Activated B cell treated with CpG ODN at 0.5 μM for 24 hours (primary cell): ENCODE results near the gene PLCH1. TPM values are rescaled to one million over a fixed set of nuclear protein-coding genes. Genes with fewer than 3 reads are reported as not detected.

ENCODE experiments used
- ATAC-seq: fragments of 200-7000 bp; cut with Tn5 transposase; one replicate; pipeline ENCODE4 v1.10.0; 2021; ENCODE audit warnings: low read depth, mild to moderate bottlenecking, moderate library complexity
- CTCF ChIA-PET: fragments of 350-600 bp; sonication (Branson Sonifier 250); formaldehyde crosslinking; loops from one replicate; lab custom pipeline; 2021; ENCODE audit warnings: antibody characterized with exemption; lab: Charles Lee
- POLR2A ChIA-PET: fragments of 350-600 bp; sonication (Branson Sonifier 250); formaldehyde crosslinking; loops from one replicate; lab custom pipeline; 2021; ENCODE audit warnings: antibody characterized with exemption; lab: Charles Lee
- DNase-seq: peaks from one replicate; pipeline ENCODE4 v3.0.0; 2022
- H3K27ac Mint-ChIP-seq: one replicate; pipeline ENCODE4 v1.8.0; 2020; ENCODE audit warnings: mixed read lengths
- H3K27me3 Mint-ChIP-seq: one replicate; pipeline ENCODE4 v1.8.0; 2021; ENCODE audit warnings: mixed read lengths
- H3K36me3 Mint-ChIP-seq: one replicate; pipeline ENCODE4 v1.8.0; 2021; ENCODE audit warnings: low read depth, mixed read lengths
- H3K4me1 Mint-ChIP-seq: one replicate; pipeline ENCODE4 v1.8.0; 2021; ENCODE audit warnings: mixed read lengths
- H3K4me3 Mint-ChIP-seq: one replicate; pipeline ENCODE4 v1.8.0; 2020; ENCODE audit warnings: mild to moderate bottlenecking, mixed read lengths
- H3K9me3 Mint-ChIP-seq: one replicate; pipeline ENCODE4 v1.8.0; 2020; ENCODE audit warnings: mixed read lengths
- CTCF ChIP-seq: fragments of 200-600 bp; IDR thresholded peaks from one replicate; pipeline ENCODE4 v1.8.0; 2022; ENCODE audit warnings: antibody characterized with exemption, mild to moderate bottlenecking
- intact Hi-C: fragments of 100-400 bp; cut with micrococcal nuclease; formaldehyde crosslinking; loops from one replicate; pipeline ENCODE4 v1.15.1; 2024
- total RNA-seq: library from RNA; stranded (reverse); gene quantifications from 2 replicates; pipeline ENCODE4 v1.2.3, GENCODE V29; 2022

Gene PLCH1
- total RNA-seq, 1 donor from 2014 or later, result 0.27 TPM

- POLR2A ChIA-PET, result no interaction called here
- Mint-ChIP-seq H3K36me3 (no peaks in the 10 kb centered on the region), H3K4me3 (no peak overlapping the region), H3K4me1 (no peaks in the 10 kb centered on the region), H3K9me3 (peaks cover 8% of the 10 kb centered on the region), H3K27ac (no peak overlapping the region), H3K27me3 (no peaks in the 10 kb centered on the region)
- TF ChIP-seq CTCF, result no peak
- ATAC-seq (no peak), DNase-seq (no peak)
- intact Hi-C loops, result no loop called here
- CTCF ChIA-PET, result no interaction called here
Measured at GRCh38 chr3:155428563-155428962, 316.3 kb downstream of the PLCH1 start.

GRCh38 chr3:155426524-155427230 lies 318.2 kb downstream of the PLCH1 start:
- Mint-ChIP-seq H3K4me3 (no peak overlapping the region), H3K9me3 (peaks cover 8% of the 10 kb centered on the region), H3K4me1 (no peaks in the 10 kb centered on the region), H3K36me3 (no peaks in the 10 kb centered on the region), H3K27ac (no peak overlapping the region), H3K27me3 (no peaks in the 10 kb centered on the region)
- ATAC-seq (no peak), DNase-seq (no peak)
- no peak for TF ChIP-seq CTCF
- CTCF ChIA-PET, result no interaction called here
- POLR2A ChIA-PET, result no interaction called here
- intact Hi-C loops, result no loop called here

- H3K4me1 Mint-ChIP-seq, result no peaks in the 10 kb centered on the region
- DNase-seq (no peak), ATAC-seq (no peak)
- H3K36me3 Mint-ChIP-seq, result no peaks in the 10 kb centered on the region
- intact Hi-C loops, result no loop called here
- ChIA-PET POLR2A (no interaction called here), CTCF (no interaction called here)
- H3K27me3 Mint-ChIP-seq, result no peaks in the 10 kb centered on the region
- TF ChIP-seq CTCF, result no peak
- no peak overlapping the region for H3K27ac Mint-ChIP-seq
- H3K9me3 Mint-ChIP-seq, result peaks cover 8% of the 10 kb centered on the region
- no peak overlapping the region for H3K4me3 Mint-ChIP-seq
Measured at GRCh38 chr3:155425396-155425795, 319.5 kb downstream of the PLCH1 start.

GRCh38 chr3:155424323-155424710 lies 320.6 kb downstream of the PLCH1 start:
- no peak for TF ChIP-seq CTCF
- ChIA-PET POLR2A (no interaction called here), CTCF (no interaction called here)
- Mint-ChIP-seq H3K4me3 (no peak overlapping the region), H3K36me3 (no peaks in the 10 kb centered on the region), H3K27me3 (no peaks in the 10 kb centered on the region), H3K4me1 (no peaks in the 10 kb centered on the region), H3K9me3 (peaks cover 11% of the 10 kb centered on the region), H3K27ac (no peak overlapping the region)
- ATAC-seq (no peak), DNase-seq (no peak)
- intact Hi-C loops, result no loop called here

- no peaks in the 10 kb centered on the region for H3K36me3 Mint-ChIP-seq
- H3K27ac Mint-ChIP-seq, result no peak overlapping the region
- no peak for ATAC-seq
- H3K9me3 Mint-ChIP-seq, result peaks cover 11% of the 10 kb centered on the region
- H3K4me1 Mint-ChIP-seq, result no peaks in the 10 kb centered on the region
- no peak for DNase-seq
- no peaks in the 10 kb centered on the region for H3K27me3 Mint-ChIP-seq
- ChIA-PET CTCF (no interaction called here), POLR2A (no interaction called here)
- no peak overlapping the region for H3K4me3 Mint-ChIP-seq
- intact Hi-C loops, result no loop called here
- TF ChIP-seq CTCF, result no peak
Measured at GRCh38 chr3:155423526-155424322, 321.1 kb downstream of the PLCH1 start.
